HG03025 (cell line): ENCODE measurements around the gene MEIS2.

Experiments
- ATAC-seq: cut with Tn5 transposase; IDR thresholded peaks from one replicate; pipeline ENCODE4 v1.9.1; 2021; ENCODE audit warnings: mild to moderate bottlenecking, moderate library complexity; ENCODE audit not compliant: unreplicated experiment, low FRiP score

MEIS2 gene

DNA sequence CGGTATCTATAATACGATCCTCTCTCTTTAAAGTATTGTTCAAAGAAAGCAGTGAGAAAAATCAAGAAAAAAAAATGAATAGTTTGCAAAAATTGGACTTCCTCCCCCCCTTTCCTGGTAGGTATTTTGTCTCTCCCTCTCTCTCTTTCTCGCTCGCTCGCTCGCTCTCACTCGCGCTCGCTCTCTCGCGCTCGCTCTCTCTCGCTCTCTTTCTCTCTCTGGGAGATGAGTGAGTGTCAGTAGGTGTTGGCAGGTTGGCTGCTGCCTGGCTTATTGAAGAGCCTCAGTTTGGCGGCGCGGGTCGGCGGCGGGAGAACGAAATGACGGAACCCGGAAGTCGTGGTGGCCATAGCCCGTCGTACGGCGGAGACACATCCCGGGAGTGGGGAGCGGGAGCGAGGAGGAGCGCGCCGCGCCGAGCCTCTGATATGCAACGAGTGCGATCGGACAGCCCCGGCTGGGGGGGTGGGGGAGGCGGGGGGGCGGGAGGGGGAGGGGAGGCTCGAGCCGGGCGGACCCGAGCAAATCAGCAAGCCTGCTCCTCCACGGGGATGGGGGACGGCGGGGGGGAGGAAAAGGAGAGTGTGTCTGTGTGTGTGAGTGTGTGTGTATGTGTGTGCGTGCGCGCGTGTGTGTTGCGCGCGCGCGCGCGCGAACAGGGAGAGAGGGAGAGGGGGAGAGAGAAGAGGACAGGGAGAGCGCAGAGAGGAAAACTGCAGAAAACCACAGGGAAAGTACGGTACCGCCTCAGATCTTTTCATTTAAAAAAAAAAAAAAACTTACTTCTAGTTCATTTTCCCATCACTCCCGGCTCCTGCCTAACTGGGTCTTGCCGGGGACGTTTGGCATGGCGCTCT lies at the start of gene MEIS2:
Gene MEIS2, minus strand, starts transcription at position 441 of the 857 bp plus-strand sequence. CDS start 1,083 bp downstream, outside the sequence.
- peak; percentile 30 for ATAC-seq

DNA sequence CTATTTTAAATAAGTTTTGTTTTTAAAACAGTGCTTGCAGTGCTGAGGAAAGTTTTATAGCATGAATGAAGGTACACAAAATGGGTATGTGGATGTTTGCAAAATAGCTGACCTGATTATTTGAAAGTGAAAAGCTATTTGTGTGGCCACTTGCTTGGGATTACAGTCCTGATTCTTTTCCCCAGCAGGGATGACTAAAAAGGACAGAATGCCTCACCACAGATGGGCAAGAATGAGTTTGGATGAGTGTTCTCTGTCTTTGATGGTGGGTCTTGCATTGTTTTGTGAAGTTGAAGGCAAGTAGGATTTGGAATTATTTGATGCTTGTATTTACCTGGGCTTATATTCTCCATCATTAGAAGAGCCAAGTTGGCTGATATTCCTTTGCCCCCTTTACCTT lies 48.8 kb upstream of the MEIS2 start:
- no peak for ATAC-seq

DNA sequence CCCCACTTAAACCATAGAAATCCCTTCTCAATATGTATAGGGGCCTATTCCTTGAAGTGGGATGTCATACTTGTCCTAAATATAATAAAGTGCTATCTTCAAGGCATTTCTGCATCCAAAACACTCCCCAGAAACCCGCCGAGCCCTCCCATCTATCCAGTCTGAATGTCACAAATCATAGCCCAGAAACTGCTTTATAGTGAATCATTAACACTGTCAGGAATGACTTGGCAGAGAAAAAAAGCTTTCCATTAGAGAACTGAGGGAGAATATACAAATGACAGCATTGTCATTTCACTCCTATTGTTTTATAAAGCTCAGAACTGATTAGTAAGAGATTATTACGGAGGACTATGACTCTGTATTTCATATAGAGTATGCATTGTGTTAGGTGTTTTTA lies 48.4 kb upstream of the MEIS2 start:
- ATAC-seq = no peak

DNA sequence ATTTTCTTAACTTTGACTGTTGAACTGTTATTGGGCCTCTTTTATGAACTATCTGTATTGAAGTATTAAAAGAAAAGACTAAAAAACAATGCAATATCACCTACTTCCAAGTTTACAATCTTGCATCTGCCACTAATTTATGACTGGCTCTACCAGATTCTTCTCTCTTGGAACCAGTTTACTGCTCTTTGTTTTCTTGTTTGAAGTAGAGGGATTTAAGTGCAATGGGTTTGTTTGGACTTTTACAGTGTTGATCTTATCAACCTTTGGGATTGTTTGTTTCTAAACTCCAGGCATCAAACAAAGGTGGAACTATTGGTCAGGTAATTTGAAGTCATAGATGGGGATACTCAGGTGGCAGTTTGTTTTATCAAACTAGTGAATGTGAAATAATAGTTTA lies 43.0 kb upstream of the MEIS2 start:
- no peak for ATAC-seq

DNA sequence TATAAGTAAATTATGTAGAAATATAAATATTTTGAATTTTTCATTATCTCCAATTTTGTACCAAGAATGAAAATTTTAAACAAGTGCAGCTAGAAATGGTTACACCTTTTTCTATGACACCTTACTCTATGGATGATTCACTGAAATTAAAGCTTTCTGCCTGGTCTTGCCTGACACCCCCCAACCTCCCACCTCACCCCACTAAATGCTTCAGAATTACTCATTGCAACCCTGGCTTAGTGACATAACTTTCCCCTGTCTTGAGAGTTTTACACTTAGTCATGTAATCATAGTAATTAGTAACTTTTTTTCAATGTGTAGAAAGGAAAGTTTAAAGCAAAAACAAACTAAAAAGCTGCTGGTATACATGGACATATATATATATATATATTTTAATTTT lies 42.0 kb upstream of the MEIS2 start:
- no peak for ATAC-seq

DNA sequence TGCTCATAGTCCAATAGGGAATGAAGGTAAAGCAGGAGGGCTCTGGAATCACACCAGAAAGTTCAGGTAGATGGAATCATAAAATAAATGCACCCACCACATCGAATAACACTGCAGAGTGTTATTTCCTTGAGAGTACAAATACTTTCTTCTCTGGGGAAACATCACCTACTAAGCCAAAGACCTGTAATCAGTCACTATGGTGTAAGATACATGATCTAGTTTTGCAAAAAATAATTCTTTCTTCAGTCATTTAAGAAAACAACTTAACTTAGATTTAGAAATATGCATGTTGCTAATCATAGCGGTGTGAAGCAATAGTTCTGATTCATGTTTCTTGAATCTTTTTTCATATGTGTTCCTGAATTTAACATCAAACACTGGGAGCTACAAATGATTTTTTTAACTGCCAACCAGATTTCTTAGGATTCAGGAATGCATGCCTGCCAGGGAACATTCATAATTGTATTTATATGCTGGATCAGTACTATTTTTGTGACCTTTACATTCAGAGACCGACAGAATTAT lies 40.2 kb upstream of the MEIS2 start:
- no peak for ATAC-seq

DNA sequence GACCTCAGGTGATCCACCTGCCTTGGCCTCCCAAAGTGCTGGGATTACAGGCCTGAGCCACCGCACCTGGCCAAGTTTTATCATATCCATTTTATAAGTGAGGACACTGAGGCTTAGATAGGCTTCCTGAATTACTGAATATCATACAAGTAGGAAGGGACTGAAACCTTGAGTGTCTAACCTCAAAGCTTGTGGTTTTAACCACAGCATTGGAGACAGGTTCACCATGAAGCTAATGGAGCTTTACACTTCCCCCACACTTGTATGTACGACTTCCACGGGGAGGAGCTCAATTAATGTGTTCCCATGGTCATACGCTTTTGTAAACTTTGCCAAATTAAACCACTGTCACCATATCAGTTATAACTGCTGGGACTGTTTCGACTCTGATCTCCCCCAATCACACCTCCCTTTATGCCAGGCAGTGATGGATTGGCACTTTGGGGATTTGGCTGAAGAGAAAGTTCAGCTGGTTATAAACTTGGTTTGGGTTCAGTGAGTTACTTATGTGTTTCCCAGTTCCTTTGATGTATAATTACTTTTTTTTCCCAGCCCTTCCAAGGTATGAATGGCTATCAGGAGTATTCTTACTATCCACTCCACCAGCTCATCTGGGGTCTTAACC lies 38.4 kb upstream of the MEIS2 start:
- ATAC-seq = no peak

DNA sequence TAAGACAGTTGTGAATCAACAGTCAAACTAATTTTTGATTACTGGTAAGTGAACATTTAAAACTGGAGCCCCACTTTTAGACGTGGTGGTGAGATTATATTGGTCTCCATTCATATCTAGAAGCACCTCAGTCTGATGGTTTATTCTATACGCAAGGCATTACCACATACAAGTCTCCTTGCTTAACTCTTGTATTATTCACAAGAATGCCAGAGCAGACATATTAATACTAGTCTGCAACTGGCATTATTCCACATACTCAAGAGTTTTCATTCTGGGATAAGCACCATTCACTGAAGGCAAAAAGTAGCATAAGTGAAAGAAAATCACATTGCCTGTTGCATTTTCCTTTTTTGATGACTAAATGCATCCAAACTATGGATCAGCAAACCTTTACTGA lies 36.9 kb upstream of the MEIS2 start:
- ATAC-seq = no peak

DNA sequence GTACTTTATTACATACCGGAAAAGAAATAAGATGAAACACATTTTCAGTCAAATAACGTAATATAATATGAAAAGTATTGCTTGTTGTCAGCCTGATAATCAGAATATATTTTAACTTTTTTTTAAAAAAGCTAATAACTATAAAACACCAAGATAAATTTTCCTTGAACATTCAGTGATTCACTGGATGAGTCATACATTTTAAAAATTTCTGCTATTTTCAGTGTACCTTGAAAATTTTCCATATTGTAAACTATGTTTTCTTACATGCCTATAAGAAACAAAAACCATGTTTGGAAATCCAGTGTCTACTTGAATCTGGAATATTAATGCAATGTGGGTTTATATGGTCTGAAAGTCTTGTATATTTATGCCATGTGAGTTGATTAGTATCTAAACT lies 36.3 kb upstream of the MEIS2 start:
- no peak for ATAC-seq

DNA sequence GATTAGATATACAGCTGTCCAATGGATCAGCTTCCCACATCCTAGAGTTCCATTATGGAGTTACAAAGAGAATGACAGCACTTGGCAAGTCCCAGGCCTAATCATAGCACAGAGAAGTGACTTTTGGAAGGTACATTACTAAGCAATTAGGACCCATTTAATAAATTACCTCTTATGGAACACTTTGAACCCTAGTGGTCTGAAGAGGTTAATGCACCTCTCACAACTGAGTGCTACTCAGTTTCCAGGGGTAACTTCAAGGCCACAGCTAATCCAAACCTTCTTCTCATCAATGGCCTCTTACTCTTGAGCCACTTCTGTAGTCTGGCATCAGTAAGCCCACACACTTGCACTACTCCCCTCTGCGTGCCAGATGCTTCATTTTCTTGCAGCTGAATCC lies 34.9 kb upstream of the MEIS2 start:
- ATAC-seq = peak; percentile 72

DNA sequence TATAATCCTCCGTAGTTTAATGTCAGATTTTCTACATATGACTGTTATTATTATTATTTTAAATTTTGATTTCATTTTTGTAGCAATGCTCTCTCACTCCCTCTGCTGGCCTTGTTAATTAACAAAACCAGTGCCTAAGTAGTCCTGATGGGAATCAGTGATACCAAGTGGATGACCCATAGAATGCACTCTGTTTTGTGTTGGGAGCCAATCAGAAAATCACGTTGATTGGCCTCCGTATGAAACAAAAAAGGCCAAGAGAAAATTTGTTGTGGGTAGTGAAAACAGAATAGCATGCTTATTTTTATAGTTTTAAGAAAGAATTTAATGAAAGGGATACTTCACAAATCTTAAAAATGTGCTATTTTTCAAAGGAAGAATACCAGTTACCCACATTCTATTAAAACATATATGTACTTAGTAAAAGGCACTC lies 34.4 kb upstream of the MEIS2 start:
- no peak for ATAC-seq

DNA sequence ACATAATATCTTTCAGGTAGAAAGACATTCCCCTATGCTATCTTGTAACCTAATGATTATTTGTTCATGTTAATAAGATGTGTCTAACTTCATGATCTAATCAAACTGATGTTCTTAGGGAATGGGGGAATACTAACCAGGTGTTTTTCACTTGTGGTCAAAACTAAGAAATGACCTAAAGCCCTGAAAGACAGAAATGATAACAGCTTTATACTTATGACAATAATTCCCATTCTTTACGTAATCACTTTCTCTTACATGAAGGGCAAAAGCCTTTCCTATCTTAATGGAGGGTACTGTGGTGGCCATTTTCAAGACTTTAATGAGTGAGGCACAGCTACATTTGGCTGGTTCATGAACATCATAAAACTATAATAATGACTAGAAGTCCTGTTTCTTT lies 33.9 kb upstream of the MEIS2 start:
- no peak for ATAC-seq

DNA sequence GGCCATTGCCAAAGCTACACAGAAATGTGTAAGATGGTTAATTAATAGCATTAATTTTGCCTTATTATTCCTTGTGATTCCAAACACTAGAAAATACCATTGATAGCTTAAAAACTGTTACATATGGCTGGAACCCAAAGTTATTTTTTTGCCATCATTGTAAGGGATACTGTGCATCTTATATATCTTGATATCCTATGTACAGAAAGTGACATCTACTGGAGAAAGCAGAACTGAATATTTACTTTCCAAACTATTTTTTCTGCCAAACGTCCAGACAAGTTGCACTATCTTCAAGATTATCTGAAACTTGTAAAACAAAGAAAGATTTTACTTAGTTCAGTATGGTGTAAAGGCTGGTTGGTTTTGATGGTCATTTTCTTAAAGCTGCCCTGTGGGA lies 33.3 kb upstream of the MEIS2 start:
- no peak for ATAC-seq

DNA sequence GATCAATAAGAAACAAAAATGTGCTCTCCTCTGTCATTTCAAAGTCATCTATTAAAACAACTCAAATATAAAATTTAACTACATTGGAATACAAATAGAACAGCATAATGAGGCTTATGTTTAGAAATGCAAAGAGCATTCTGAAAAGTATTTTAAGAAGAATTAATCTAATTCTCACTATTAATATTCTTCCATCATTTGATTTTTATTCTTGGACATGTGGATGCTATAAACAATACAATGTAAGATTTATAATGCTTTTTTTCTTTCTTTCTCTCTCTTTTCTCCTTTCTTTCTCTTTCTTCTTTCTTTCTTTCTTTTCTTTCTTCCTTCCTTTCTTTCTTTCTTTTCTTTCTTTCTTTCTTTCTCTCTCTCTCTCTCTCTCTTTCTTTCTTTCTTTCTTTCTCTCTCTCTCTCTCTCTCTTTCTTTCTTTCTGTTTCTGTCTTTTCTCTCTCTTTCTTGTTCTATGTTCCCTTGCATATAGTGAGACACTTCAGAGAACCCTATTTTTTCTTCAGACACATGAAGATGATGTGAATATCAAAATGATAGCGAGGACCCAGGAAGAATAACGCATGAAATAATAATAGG lies 32.6 kb upstream of the MEIS2 start:
- no peak for ATAC-seq

DNA sequence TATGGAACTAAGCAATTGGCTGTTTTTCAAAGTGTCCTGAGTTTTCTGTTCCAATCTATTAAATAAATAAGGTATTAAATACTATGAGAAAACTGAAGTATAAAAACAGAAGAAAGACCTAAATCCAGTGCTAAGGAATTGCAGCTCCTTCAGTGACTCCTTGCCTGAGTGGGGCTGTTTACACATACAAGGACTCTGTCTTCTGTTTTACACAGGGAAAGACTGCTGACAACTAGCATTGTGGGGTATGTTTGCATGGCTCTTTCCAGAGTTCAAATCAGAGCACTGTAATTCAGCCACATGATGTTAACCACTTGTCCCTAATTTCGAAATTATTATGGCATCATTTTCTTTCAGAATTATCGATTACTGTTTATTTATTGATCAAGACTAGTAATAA lies 31.3 kb upstream of the MEIS2 start:
- ATAC-seq = no peak

DNA sequence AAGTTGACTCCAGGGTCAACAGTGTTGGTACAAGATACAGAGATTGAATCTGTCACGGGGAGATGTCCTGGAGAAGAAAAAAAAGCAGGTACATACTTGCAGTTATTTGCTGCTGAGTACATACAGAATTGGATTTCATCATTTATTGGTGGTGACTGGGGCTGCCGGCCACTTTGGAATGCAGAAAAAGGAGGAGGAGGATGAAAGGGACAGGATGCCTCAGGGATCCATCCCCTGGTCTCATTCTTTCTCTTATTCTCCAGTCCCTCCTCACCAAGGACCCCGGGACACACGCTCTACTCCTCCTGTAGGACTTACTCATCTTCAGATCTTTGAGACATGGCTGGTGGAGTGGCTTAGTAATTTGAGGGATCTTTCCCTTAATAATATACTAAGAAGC lies 30.0 kb upstream of the MEIS2 start:
- ATAC-seq = no peak

DNA sequence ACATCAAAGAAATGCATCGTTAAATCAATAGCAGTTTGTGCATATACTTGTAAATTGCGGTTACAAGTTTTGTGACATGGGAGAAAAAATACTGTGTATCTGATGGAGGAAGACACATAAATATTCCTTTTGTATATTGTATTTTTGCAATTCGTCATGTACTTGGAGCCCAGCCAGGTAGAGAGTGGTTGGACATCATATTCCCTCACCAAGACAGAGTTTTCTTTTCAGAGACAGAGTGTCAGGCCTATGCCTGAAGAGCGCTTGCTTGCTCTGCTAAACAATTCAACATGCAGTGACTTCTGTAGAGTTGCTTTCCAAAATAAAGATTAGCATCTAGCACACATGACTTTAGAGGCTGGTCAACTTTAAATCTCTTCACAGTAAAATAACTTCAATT lies 24.8 kb upstream of the MEIS2 start:
- no peak for ATAC-seq

DNA sequence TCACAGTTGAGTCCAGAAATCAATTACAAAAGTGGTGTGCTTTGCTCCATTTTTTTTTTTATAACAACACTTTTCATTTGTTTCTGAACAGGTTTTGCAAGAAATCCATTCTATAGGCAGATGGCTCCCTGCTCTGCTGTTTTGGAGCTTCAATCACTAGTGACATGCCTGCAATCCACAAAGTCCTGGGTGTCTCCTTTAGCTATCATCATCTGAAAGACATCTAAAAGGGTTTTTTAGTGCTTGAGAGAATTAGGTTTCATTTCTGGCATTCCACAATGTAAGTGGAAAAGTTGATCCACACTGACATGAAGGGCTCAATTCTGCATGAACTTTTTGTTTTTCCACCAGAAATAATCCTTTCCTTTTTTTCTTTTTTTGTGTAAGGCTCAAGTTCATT lies 24.0 kb upstream of the MEIS2 start:
- no peak for ATAC-seq

DNA sequence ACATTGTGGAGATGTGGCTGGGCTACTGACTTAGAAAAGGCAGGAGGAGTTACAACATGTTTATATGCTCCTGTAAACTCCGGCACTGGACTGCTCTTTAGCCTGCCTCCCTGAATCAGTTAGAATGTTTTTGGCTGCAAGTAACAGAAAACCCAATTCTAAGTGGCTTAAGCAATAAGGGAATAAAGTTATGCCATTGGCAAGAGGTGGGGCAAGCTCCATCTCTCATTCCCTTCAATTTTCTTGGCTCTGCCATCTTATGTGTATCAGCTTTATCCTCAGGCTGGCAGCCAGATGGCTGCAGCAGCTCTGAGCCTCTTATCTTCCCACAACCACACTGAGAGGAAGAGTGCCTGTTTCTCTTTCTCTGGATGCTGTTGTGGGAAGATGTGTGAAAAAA lies 22.4 kb upstream of the MEIS2 start:
- no peak for ATAC-seq

DNA sequence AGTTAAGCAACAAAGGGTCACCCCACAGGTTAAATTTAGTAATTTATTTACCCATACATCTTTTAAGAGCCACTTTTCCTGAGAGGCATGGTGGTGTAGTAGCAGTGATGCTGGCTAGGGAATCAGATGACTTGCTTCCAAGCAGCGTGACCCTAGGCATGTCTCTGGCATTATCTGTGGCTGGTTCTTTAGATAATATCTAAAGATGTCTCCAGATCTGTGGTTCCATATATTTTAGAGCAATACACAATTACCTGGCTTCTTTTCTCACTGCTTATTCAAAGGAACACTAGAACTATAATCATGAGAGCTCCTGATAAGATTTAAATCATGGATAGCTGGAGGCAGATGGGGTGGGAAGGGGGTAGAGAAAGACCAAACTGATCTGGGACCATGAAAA lies 21.1 kb upstream of the MEIS2 start:
- no peak for ATAC-seq

DNA sequence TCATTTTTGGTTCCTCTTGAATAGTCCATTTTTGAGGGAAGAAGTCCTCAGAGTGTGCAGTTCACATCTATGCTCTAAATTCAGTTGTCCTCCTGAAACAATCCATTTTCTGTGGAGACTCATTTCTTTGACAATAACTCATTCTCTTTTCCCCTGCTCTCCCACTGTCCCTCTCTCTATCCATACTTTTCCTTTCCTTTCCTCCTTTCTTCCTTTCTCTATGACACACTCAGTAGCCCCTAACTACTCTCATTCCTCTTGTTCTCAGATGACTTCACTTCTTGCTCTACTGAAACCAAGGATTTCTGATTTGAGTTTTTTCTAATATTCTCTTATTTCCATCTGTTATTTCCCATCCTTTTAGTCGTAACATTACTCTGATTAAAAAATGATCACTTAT lies 16.7 kb upstream of the MEIS2 start:
- ATAC-seq = no peak

DNA sequence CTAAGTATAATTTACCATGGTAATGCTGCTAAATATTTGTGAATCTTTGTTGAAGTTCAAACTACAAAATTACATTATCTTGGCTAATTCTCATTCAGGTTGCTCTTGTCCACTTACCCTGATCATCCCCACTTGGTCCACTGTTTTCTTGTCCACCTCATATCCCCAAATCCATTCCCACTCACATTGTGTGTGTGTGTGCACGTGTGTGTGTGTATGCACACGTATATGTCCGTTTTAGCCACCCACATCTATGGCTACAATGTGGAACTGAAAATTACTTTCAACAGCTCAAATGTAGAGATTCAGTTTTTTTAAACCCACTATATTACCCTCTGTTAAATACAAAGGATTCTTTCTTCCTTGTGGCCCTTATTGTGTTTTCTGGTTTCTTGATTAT lies 15.2 kb upstream of the MEIS2 start:
- no peak for ATAC-seq
